GM10847 (cell line): Measurements from ENCODE around the gene EDC3.

Source experiments
- POLR2A ChIP-seq: IDR thresholded peaks from 2 replicates; pipeline ENCODE4 v1.6.1; 2011; ENCODE audit not compliant: insufficient read length; ENCODE audit errors: extremely low read depth

EDC3 gene

GRCh38 chr15:74621546-74621920, 74.3 kb downstream of the EDC3 start:
- no peak for TF ChIP-seq POLR2A

- no peak for TF ChIP-seq POLR2A
These were observed 74.9 kb downstream of the EDC3 start for GRCh38 chr15:74620636-74621545.

- TF ChIP-seq POLR2A = no peak
These were observed 75.7 kb downstream of the EDC3 start for GRCh38 chr15:74619916-74620635.

DNA sequence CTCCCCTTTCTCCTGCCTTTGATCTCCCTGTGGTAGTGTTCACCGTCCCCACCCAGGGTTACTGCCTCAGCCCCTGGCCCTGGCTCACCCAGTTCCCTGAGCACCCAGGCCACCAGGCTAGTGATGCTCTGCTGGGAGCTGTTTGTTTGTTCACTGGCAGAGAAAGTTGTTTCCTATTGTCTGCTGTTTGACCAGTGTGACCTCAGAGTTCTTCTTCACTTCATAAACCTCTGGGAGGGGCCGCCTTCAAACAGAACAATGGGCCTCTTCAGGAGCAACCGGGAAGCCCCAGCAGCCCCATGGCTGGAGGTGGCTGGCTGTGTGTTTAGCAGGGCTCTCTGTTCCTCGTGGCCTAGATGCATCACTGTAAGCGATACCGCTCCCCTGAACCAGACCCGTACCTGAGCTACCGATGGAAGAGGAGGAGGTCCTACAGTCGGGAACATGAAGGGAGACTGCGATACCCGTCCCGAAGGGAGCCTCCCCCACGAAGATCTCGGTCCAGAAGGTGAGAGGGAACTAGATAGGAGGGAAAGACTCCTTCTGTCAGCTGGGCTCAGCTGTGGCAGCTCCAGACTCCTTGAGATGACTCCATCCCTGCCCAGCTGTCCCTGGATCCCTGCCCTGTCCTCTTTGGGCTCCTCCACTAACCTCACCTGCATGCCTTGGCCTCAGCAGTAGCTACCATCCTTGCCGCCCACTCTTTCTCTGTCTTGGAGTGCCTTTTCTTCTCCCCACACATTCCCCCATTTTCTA, 76.8 kb downstream of the EDC3 start:
- no peak for TF ChIP-seq POLR2A

DNA sequence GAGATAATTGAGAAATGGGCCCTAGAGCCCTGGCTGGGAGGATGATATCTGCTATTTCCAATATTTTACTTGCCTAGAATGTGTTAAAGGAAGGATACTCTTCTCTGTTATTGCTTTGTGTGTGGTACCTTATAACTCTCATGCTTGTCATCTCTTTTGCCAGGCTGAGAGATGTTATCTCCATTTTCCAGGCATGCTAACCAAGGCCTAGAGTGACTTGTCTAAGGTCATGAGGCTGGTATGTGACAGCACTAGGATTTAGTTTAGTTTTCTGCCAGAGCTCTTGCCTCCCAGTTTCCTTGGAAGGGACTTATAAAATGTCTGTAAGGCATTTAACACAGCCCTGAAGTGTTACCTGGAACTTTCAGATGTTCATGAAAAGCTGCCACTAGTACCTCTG, 78.8 kb downstream of the EDC3 start:
- no peak for TF ChIP-seq POLR2A

DNA sequence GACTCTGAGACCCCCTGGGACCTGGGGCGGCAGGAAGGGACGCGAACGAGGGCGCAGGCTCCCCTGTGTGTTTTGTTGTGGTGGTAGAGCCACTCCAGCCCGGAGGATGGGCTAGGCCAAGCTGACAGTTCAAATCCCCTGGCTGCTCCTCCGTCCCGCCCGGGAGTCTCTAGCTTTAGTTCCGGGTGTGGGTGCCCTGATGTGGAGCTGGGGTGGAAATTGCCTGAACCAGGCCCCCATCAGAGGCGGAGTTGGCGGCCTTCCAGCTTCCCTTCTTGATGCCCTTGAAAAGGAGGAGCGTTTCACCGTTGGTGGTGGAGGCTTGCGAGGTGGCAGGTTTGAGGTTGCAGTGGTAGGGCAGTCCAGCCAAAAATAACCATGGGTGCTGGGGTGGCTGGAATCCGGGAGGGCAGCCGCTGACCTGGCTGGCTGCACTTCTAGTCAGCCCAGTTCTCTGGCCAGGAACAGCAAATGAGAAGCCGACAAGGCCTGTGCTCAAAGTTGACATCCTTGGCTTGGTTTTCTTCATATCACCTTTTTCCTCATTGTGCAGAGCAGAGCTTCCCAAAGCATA, 79.4 kb downstream of the EDC3 start:
- TF ChIP-seq POLR2A = no peak

DNA sequence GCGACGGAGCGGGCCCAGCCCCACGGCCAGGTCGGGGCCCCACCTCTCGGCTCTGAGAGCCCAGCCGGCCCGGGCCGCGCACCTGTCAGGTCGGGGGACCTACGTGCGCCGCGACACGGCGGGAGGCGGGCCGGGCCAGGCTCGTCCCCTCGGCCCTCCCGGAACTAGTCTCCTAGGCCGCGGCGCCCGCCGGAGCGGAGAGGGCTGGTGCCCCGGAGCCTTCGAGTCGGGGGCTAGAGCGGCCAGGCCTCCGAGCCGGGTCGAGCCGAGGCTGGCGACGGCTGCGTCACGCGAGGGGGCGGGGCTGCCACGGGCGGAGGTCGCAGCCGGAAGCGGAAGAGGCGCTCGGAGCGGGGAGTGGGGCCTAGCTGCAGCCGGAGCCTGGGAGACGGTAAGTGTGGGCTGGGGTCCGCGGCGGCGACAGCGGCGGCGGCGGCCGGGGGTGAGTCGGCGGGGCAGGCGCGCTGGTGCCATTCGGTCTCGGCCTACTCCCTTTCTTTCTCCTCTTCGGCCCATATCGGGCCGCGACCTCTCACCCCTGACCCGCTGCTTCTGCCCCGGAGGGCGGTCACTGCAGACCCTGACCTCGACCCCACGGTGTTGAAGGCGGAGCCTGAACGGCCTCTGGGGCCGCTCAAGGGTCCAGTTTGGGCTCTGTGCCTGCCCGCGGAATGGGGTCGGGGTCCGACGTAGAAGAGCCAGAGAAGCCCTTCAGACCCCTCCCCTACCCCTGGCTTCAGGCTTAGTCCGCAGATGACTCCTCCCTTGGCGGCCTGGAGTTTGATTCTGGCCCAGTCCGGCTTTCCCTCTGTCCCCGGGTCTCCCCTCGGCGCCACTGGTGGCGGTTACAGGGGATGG, 80.1 kb downstream of the EDC3 start, which contains the start of gene CLK3:
Gene CLK3 (plus strand): TSS at position 329 of the 858 bp plus-strand sequence. CDS start 3,361 bp downstream, outside the sequence.
- peak; percentile 58 for TF ChIP-seq POLR2A

DNA sequence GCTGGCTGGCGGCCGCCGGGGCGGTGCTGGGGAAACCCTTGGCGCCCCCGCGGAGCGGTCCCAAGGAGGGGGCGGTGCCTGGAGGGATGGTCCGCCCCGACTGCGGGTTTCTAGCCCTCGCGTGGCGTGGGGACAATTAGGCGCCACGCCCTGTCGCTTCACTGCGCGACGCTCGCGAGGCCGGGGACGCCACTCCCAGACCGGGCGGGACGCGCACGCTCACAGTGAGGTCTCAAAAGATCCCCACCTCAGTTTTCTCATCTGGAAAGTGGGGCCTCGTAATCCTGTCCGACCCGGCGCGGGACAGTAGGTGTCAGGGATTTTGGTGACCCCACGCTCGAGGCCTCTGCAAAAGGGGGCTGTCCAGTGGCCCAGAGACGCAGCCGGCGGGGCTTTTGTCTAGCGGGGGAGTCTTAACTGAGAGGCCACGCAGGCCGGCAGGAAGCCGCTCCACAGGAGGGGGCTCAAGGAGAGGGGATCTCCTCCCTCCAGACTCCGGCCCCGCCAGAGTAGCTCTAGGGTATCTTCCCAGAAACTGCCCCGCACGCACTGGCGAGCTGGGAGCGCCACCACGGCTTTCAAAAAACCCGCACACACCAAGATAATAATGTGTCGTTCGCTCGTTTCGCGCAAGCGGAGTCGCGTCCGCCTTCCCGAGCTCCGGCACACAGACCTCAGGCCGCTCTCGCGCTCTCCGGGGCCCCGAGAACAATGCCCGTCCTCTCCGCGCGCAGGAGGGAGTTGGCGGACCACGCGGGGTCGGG, 80.9 kb downstream of the EDC3 start:
- no peak for TF ChIP-seq POLR2A

DNA sequence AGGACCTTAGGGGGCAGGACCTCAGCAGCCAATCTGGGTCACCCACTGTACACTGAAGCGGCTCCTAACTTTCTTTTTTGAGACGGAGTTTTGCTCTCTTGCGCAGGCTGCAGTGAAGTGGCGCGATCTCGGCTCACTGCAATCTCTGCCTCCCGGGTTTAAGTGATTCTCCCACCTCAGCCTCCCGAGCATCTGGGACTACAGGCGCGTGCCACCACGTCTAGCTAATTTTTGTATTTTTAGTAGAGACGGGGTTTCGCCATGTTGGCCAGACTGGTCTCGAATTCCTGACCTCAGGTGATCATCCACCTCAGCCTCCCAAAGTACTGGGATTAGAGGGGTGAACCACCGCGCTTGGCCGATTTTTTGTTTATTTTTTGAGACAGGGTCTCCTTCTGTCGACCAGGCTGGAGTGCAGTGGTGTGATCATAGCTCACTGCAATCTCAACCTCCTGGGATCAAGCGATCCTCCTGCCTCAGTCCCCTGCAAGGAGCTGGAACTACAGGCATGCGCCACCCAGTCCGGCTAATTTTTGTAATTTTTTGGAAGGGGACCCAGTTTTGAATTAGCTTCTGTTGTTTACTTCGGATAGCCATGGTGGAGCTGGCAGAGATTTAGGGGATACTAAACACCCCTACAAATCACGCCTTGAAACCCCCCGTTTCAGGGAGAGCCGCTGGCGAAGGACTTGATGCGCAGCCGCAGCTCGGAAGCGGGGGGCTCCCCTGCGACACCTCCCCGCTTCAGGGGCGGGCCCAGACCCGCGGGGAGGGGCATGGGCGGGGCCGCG, 81.7 kb downstream of the EDC3 start:
- TF ChIP-seq POLR2A = no peak

GRCh38 chr15:74613089-74613952, 82.5 kb downstream of the EDC3 start:
- no peak for TF ChIP-seq POLR2A

GRCh38 chr15:74612677-74613076, 83.1 kb downstream of the EDC3 start:
- no peak for TF ChIP-seq POLR2A

DNA sequence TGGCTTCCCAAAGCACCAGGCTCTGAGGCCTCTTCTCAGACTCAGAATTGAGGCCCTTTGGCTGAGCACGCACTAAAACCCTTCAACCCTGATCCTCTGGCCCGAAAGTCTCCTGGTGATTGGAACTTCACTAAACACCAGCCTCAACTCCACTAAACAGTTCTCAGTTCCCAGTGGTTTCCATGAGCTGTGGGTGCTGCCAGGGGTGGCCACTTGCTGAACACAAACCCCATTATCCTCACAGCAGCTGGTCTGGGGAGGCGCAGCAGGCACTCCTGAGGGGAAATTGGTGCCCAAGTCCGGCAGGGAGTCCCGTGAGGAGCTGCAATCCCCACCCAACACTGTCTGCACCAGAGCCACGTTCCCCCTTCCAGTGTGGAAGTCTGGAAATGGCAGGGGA, 84.0 kb downstream of the EDC3 start:
- TF ChIP-seq POLR2A = no peak
